ENCODE measurements around the gene EFNA3. TPM values are rescaled to one million over a fixed set of nuclear protein-coding genes. Genes with fewer than 3 reads are reported as not detected.

Gene EFNA3
- total and polyA plus RNA-seq, 9 of the 15 experiments (the other 6 are each of a cell fraction or from before 2014, with no cell fraction given): 0.59 to 7.9 (median 4.7) TPM

DNA sequence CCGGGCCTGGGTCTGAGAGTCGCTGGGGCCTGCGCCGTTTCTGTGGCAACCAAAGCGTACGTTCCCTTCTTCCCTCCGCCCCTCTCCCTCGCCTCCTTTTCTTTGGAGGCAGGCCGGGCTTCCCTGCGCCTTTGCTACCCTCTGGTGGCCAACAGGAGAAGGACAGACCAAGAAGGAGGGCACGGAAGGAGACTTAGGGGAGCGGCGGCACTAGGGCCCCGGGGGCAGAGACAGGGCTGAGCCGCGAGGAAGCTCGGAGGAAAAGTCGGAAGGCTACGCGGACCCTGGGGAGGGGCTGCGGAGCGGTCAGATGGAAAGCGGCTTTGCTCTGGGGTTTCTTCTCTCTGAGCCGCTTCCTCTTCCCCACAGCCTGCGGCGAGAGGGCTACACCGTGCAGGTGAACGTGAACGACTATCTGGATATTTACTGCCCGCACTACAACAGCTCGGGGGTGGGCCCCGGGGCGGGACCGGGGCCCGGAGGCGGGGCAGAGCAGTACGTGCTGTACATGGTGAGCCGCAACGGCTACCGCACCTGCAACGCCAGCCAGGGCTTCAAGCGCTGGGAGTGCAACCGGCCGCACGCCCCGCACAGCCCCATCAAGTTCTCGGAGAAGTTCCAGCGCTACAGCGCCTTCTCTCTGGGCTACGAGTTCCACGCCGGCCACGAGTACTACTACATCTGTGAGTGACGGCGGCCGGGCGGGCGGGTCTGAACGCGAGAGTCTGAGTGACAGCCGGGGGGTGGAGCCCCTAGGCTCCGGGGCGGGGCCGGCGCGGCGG, 6.3 kb downstream of the EFNA3 start (continued):
- TF ChIP-seq ASH1L (IDR thresholded peaks at IDR 0.05; ENCODE audit: borderline replicate concordance, low read depth, partially characterized antibody) (no peak), RBM25 (IDR thresholded peaks at IDR 0.05; ENCODE audit: low read depth, low read length, severe bottlenecking) (no peak), RAD51 (IDR thresholded peaks at IDR 0.05; ENCODE audit: borderline replicate concordance, low read depth) (no peak), PHTF2 (CRISPR knock-in tag; IDR thresholded peaks at IDR 0.05) (no peak), NFATC3 (IDR thresholded peaks at IDR 0.05) (no peak), ZNF253 (CRISPR knock-in tag; conservative IDR thresholded peaks at IDR 0.05) (no peak), HSF4 (CRISPR knock-in tag; IDR thresholded peaks at IDR 0.05; ENCODE audit: borderline replicate concordance) (no peak), GABPB2 (CRISPR knock-in tag; conservative IDR thresholded peaks at IDR 0.05) (no peak), LARP7 (IDR thresholded peaks at IDR 0.05) (no peak), HBP1 (CRISPR knock-in tag; IDR thresholded peaks at IDR 0.05) (no peak), AFF1 (IDR thresholded peaks at IDR 0.05; ENCODE audit: low read depth in 1 of 2, partially characterized antibody in 2 of 2) (peak in 1 of 2 experiments; percentile 34), SRSF7 (optimal IDR thresholded peaks at IDR 0.05; ENCODE audit: low read depth, low read length) (no peak), POLR2AphosphoS5 (IDR thresholded peaks at IDR 0.05; ENCODE audit: control insufficient read depth, insufficient read depth, low read depth, low read length) (no peak), NEUROD1 (IDR thresholded peaks at IDR 0.05; ENCODE audit: borderline replicate concordance, low read depth, low read length, partially characterized antibody) (peak; percentile 93), BRD9 (IDR thresholded peaks at IDR 0.05; ENCODE audit: low read depth, partially characterized antibody) (no peak), ZNF609 (CRISPR knock-in tag; IDR thresholded peaks at IDR 0.05; ENCODE audit: borderline replicate concordance) (no peak), PURB (CRISPR knock-in tag; IDR thresholded peaks at IDR 0.05; ENCODE audit: low read depth) (no peak)
